K562 (cell line): Measurements from ENCODE around the gene C6orf62.

Experiments
- E2F8 ChIP-seq: fragments of 450-650 bp; IDR thresholded peaks from 2 replicates; pipeline ENCODE4 v1.7.1; 2018; ENCODE audit warnings: mild to moderate bottlenecking, low read depth; ENCODE audit not compliant: partially characterized antibody
- EZH2 ChIP-seq: IDR thresholded peaks from 2 replicates; pipeline ENCODE4 v1.6.1; 2012; ENCODE audit warnings: low read depth, mild to moderate bottlenecking, inconsistent platforms, low read length, borderline replicate concordance
- GATA2 ChIP-seq: sonication (generic); formaldehyde crosslinking; IDR thresholded peaks from 2 replicates; pipeline ENCODE4 v1.4.0; 2020; ENCODE audit warnings: mild to moderate bottlenecking, missing genetic modification reagents

- TF ChIP-seq EZH2 = no peak
- no peak for TF ChIP-seq E2F8
- TF ChIP-seq GATA2 (CRISPR knock-in tag) = no peak
These were observed 4.3 kb upstream of the C6orf62 start for GRCh38 chr6:24723270-24723669.
